UCSD-AML1 (cell line): ENCODE results near the gene MLST8.
"Not testable (repeated sequence)": the region's sequence is repeated elsewhere in the genome, so short reads cannot be mapped to it uniquely, and the experiment has no call there.

Experiments used
- DNase-seq: peaks from one replicate; lab custom pipeline; 2025; ENCODE audit not compliant: unreplicated experiment; lab: John Stamatoyannopoulos, UW

MLST8 gene

DNA sequence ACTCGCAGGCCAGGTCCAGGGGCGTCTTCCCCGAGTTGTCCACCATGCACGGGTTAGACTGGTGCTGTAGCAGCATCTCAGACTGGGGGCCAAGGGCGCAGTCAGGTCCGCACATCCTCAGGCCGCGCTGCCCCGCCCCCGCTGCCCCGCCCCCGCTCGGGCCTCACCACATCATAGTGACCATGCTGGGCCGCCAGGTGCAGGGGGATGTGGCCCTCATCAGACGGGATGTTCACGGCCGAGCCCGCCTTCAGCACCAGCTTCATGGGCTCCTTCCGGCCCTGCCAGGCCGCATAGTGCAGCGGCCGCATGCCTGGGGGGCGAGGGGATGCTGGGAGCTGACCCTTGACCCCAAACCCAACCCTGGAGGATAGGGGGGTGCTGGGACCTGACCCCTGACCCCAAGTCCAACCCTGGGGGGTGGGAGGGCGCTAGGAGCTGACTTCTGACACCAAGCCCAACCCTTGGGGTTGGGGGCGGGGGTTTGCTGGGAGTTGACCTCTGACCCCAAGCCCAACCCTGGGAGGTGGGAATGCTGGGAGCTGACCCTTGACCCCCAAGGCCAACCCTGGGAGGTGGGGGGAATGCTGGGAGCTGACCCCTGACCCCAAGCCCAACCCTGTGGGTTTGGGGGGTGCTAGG, 15.9 kb upstream of the MLST8 start:
- no peak for DNase-seq

DNA sequence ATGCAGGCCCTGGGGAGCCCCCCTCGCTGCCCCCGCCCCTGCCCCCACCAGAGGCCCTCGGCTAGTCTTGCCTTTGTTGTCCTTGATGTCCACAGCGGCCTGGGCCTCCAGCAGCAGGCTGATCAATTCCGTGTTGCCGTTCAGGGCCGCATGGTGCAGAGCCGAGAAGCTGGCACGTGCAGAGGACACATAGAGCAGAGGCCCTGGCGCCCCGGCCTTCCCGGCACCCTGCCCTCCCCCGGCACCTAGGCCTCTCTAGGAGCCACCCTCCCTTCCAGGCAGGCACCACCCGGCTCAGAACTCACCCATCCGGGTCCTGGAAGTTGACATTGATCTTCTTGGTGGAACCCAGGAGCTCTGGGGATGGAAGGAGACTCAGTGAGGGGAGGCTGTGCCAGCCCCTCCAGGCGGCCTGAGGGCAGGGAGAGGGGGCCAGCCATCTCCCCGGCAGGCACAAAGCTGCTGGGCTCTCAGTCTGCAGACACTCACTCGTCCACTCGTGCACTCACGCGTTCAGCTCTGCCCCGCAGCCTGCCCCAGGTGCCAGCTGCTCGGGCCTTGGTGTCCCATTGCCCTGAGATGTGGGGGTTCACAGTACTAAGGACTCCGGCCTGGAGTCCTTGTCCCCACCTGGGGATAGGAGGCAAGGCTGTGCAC, 15.1 kb upstream of the MLST8 start:
- no peak for DNase-seq

DNA sequence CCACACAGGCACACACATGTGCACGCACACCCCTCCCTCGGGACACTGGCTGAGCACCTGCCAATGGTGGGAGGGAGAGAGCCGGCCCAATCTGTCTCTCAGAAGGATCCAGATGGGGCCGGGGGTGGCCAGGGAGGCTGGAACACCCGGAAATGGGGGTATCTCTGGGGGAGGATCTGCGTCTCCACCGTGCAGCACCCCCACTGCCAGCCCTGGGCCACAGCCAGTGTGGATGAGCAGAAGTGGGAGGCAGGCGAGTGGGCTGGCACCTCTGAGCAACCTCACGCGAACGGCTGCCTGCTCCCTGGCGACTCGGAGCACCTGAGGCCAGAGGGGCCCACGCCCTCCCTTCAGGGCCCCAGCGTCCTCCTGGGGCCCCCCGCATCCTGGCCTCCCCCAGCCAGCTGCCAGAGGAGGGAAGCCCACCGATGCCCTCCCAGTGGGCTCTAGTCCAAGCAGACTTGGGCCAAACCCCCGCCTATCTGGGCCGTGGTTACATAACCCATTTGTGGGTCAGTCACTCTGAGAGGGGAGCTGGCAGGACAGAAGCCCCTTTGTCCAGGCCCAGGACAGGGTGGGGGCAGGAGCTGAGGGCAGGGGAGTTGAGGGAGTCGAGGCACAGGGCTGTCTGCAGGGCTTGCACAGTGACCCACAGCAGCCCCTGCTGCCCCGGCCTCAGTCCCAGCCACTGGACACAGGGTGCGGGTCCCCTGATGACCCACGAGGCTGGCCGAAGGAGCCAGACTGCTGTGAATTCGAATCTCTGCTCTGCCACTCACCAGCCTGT, 14.4 kb upstream of the MLST8 start:
- no peak for DNase-seq

DNA sequence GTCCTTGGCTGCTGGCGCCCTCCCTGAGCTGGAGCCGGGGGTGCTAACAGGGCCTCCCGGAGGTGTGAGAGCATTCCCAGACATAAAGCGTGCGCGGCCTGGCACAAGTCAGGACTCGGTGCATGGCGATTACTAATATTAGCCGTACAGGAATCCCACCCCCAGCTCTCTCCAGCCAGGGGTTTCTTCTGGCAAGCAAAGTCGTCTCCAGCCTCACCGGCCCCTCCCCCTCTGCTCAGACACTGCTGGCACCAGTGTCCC, 13.9 kb upstream of the MLST8 start:
- DNase-seq = no peak

DNA sequence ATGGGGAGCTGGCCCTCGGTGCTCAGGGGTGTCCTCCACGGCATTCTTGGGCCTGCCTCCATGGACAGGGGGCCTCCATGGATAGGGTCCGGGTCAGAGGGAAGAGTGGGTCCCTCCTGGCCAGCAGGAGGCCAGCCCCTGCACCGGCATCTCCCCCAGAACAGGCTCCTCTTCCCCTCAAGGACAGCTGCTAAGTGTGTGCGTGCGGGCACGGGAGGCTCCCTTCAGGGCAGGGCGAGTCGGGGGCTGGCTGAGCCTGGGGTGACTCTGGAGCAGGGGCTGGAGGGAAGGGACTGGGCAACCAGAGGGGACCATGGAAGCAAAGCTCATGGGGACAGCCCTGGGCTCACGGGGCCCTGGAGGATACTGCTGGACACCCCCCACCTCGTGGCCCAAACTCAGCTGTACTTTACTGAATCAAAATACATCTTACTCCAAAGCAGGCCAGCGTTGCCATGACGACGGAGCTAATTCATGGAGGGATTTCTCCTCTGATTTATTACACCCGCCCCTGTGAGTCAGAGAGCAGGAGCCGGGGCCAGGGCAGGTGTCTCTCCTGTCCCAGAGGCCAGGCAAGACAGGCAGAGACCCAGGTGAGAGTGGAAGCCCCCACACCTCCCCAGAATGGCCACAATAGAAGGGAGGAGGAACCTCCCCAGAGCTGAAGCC, 11.0 kb upstream of the MLST8 start:
- no peak for DNase-seq

DNA sequence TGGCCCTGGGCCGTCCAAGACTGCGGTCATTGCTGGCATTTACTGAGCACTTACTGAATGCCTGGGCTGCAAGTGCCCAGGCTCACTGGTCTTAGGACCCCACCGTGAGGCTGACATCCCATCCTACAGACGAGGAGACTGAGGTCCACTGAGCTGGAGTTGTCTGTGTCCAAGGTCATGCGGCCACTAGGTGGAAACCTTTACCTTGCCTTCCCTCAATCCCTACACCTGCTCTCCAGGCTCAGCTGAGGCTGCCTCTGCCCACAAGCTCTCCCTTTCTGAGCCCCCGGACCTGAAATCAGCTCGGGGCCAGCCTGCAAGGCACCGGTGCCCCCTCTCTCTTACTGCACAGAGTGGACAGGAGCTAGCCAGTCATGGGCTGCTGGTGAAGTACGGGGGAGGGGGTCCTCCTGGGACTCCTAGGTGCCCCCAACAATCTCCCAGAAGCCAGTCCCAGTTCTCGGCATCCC, 10.4 kb upstream of the MLST8 start:
- peak; percentile 31 for DNase-seq

DNA sequence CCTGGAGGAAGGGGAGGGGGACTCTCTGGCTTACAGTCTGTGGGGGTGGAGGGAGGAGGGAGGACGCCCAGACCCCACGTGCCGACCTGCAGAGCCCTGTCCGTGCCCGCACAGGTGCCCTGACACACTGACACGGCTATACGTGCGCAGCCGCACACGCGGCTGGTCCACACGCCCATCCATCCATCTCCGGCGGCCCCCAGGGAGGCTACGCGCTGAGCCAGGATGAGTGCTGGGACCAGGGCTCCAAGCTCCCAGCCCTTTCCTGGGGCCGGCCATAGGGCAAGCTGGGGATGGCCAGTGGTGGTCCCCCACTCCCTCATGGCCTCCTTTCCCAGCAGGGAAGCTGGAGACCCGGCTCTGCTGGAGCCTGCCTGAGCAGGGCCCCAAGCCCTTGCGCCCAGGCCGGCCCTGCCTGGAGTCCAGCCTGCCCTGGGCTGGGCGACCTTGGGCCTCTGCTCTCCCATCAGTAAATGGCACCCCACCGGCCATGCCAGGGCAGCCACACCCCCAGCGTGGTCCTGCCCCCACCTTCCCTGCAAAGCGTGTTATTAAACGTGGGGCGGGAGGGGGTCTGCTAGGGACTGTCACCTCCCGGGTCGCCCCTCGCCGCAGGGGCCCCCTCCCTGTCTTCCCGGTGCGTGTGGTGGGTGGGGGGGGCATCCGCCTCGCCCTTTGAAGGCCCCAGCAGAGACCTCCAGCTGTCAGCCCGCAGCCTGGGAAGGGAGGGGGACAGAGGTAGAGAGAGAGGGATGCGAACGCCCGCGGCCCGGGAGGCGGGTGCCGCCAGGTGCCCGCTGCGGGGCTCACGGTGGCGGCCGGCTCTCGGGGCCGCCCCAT, 9.7 kb upstream of the MLST8 start:
- DNase-seq = no peak

DNA sequence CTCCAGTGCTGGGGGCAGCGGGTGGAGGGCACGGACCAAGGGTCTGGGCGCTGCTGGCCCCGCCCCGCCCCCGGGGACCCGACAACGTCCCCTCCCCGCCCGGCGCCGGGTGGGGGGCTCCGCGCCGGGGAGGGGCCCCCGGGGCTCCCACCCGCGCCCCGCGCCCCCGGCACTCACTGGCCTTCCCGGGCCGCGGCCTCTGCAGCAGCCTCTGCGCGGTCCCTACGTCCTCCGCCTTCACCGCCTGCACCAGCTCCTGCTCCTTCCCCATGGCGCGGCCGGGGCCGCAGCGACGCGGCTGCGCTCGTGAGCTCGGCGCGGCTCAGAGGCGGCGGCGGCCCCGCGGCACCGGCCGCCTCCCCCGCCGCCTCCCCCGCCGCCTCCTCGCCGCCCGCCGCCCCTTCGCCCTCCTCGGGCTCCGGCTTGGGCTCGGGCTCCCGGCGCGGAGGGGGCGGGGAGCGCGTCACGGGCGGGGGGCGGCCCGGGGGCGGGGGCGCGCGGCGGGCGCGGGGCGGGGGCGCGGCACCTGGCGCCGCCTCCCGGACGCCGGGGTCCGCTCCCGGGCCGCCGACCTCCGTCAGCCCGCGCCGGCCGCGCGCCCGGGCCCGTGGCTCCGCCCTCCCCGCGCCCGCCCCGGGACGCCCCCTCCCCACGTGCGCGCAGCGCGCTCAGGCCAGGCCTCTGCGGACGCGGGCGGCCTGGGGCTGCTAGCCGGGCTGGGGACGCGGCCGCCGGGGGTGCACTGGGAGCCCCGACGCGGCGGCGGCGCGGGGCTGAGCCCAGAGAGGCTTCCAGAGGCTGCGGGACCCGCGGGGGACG, 8.9 kb upstream of the MLST8 start, which contains the start of gene CASKIN1:
Gene CASKIN1 (minus strand): TSS at position 444 of the 819 bp plus-strand sequence. CDS start 173 bp downstream, at position 271.
- DNase-seq = peak; percentile 28

DNA sequence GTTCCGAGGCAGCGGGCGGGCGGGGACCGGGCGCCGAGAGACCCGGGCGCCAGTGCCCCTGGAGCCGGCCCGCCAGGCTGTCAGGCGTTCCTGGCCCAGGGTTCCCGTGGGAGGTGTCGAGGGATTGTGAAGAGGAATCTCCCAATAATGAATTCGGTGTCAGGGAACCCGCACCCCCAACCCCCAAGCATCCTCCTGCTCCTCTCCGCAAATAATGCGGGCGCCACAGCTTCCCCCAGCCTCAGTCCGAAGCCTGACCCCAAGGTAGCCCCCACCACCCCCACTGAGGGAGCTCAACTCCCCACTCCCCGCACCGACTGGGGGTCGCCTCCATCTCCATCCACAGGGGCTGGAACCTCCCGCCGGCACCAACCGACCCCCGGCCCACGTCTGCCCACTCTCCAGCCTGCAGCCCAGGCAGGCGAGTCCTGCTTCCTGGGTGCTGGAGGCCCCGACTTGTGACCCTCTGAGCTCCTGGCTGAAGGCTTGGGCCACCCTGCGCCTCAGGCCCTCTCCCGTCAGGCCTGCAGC, 8.2 kb upstream of the MLST8 start:
- no peak for DNase-seq

DNA sequence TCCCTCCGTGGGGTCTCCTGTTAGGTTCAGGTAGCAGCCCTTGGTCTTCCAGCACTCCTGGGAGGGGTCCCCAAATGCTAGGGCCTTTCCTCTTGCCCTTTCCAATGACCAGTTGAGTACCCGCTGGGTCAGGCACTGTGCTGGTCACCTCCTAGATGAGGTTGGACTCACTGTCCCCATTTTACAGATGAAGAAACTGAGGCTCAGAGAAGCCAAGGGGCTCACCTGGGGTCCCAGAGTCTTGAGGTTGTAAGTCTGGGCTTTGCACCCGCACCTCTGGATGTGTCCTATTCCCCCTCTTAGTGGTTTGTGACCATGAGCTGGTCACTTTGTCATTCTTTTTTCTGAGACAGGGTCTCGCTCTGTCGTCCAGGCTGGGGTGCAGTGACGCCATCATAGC, 7.5 kb upstream of the MLST8 start:
- DNase-seq = no peak

DNA sequence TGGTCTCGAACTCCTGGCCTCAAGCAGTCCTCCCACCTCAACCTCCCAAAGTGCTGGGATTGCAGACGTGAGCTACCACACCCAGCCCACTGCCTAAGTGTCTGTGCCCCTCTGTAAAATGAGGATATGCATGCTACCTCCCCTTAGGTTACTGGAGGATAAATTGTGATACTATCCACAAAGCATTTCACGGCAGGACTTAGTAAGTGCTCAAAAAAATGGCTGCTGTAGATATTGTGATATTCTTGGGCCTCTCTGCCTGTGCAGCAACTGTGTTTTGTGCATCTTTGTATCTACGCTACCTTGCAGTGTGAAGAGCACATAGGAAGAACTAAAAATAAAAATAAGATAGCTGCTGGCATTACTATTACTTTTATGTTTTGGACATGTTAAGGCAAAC, 7.0 kb upstream of the MLST8 start:
- DNase-seq = no peak

DNA sequence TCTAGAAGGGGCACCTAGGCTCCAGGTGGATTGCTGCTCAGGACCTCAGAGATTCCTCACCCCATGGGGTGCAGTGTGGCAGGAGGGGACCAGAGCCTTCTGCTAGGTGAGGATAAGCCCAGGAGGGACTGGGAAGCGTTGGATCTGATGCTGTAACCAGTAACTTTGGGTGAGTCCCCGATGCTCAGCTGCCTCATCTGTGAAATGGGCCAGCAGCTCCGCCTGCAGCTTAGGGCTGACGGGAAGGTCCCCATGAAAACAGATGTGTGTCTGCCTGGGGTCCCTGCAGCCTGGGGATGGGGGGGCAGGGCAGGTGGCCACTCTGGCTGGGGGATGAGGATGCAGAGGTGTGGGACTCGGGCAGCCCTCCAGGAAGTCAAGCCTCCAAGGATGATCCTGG, 6.2 kb upstream of the MLST8 start:
- DNase-seq = no peak

DNA sequence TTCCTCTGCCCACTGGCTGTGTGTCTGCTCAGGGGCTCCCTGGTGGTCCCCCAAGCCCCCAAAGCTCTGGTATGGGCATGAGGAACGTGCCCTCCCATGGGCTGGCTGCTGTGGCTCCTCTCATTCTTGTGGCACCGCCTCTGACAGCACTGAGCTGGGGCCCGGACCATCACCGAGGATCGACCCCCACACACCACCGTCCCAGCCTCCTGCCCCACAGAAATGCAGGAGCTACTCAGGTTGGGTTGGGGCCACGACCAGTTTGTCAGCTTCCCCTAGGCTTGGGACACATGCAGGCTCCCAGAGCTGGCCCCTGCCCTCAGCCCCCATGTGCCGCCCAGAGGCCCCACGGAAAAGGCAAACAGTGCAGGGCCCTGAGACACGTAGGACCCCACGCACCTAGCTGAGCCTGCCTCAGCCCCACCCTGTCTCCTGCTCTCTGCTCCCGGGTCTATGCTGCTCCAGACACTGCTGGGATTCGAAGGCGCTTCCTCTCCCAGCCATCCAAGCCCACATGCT, 5.6 kb upstream of the MLST8 start:
- DNase-seq = no peak

DNA sequence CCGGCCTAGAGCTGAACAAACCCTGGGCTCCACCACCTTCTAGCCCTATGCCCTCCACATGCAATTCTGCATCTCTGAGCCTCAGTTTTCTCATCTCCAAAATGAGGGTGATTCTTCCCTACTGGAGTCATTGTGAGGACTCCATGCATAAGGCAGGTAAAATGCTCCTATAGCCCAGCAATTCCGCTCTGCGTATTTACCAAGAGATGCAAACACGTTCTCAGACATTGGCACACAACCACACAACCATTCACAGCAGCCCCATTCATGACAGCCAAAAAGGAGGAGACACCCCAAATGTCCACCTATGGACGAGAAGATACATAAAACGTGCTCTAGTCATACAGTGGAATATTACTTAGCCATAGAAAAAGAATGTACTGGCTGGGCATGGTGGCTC, 4.9 kb upstream of the MLST8 start:
- no peak for DNase-seq

DNA sequence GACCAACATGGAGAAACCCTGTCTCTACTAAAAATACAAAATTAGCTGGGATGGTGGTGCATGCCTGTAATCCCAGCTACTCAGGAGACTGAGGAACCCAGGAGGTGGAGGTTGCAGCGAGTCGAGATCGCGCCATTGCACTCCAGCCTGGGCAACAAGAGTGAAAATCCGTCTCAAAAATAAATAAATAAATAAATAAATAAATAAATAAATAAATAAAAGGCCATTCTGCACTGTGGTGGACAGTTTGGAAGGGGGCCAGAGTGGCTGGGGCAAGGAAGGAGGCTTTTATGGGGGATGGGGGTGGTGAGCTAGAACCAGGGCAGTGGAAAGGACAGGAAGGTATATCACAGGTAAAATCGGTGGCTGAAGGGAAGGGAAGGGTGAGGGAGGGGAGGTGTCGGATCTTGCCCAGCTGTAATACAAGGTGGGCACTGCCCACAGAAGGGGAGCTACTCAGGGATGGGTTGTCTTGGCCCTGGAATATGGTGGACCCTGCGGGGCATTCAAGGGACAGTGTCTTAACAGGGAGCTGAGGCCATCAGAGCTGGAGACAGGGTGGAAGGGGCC, 2.0 kb upstream of the MLST8 start:
- DNase-seq = not testable (repeated sequence)

DNA sequence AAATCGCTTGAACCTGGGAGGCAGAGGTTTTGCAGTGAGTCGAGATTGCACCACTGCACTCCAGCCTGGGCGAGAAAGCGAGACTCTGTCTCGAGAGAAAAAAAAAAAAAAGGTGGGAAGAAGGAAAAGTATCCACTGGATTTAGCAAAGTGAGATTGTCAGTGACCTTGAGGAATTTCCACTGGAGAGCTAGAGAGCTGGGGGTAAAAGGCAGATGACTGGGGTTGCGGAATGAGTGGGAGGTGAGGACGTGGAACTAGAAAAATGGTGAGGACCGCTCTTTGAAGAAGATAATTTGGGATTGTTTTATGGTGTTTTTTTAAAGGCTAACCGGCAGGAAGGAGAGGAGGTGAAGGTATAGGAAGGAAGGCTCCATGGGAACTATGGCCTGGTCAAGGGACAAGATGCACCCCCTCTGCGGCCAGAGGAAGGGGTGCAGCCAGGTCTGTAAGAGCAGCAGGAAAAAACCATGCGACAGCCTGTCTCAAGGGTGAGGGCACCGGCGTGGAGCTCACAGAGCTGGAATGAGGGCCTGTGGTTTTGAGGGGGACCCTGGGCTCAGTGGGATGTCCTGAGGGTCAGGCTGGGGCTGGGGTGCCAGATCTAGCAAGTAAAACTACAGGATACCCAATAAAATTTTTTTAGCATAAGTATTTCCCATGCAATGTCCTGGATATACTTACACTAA, 694 bp upstream of the MLST8 start:
- no peak for DNase-seq

DNA sequence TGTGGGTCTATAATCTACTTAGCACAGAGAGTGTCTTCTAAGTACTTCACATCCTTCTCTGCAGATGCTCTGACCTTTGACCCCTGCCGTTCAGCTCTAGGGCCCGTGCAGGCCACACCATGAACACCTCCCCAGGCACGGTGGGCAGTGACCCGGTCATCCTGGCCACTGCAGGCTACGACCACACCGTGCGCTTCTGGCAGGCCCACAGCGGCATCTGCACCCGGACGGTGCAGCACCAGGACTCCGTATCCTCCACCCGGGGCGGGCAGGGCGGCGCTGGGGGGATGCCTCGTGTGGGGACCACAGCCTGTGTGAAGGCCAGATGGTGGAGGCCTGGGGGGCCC, 686 bp downstream of the MLST8 start:
- DNase-seq = no peak

DNA sequence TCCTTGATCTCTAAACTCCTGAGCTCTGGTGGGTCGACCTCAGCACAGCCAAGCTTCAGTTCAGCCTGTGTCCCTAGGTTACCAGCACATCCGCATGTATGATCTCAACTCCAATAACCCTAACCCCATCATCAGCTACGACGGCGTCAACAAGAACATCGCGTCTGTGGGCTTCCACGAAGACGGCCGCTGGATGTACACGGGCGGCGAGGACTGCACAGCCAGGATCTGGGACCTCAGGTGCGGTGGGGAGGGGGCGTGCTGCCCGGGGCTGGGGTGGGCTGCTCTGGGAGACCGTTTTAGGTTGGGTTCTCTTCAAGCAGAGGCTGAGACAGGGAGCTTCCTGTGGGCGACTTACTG, 1.1 kb downstream of the MLST8 start:
- no peak for DNase-seq
